Cardiac fibroblast (primary cell): Measurements from ENCODE around the gene SCGB3A2.

ENCODE experiments used
- DNase-seq, 2 donors: peaks; one replicate each; pipeline versions ENCODE4 v3.0.0 to v3.0.0-alpha.2; 2010; ENCODE audit warnings: low read depth in 2 of 2
- H3K4me3 ChIP-seq, 2 donors: replicated peaks in 1 of 2; 1 replicate in 1 of 2; 2 replicates in 1 of 2; pipeline ENCODE4 v1.5.1; 2011; ENCODE audit warnings: low read depth in 2 of 2, low read length in 2 of 2, mild to moderate bottlenecking in 2 of 2, moderate library complexity in 1 of 2
- TF ChIP-seq, protein P1 (sequence below): IDR thresholded peaks from one replicate; pipeline ENCODE4 v1.5.1; 2011; ENCODE audit warnings: low read depth, mild to moderate bottlenecking, low read length, inconsistent platforms

SCGB3A2 gene

DNA sequence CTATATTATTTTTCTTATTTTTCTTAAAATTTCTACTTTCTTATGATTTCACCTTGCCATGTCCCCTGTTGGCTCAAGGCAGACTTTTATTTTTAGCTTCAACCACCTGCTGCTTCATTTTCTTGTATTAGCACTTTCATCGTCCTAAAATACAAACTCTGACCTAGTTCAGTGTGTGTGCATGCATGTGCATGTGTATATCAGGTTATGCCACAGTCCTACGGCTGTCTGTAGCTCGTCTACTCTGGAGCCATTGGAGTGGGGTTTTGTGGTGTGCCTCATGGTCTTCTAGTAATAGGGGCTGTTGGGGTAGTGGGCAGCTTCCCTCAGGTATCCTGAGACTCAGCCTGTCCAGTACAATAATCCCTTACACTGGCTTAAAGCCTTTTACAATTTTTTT is 33.7 kb upstream of the SCGB3A2 start:
- DNase-seq, result no peak
- TF ChIP-seq, protein P1, sequence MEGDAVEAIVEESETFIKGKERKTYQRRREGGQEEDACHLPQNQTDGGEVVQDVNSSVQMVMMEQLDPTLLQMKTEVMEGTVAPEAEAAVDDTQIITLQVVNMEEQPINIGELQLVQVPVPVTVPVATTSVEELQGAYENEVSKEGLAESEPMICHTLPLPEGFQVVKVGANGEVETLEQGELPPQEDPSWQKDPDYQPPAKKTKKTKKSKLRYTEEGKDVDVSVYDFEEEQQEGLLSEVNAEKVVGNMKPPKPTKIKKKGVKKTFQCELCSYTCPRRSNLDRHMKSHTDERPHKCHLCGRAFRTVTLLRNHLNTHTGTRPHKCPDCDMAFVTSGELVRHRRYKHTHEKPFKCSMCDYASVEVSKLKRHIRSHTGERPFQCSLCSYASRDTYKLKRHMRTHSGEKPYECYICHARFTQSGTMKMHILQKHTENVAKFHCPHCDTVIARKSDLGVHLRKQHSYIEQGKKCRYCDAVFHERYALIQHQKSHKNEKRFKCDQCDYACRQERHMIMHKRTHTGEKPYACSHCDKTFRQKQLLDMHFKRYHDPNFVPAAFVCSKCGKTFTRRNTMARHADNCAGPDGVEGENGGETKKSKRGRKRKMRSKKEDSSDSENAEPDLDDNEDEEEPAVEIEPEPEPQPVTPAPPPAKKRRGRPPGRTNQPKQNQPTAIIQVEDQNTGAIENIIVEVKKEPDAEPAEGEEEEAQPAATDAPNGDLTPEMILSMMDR, result no peak

DNA sequence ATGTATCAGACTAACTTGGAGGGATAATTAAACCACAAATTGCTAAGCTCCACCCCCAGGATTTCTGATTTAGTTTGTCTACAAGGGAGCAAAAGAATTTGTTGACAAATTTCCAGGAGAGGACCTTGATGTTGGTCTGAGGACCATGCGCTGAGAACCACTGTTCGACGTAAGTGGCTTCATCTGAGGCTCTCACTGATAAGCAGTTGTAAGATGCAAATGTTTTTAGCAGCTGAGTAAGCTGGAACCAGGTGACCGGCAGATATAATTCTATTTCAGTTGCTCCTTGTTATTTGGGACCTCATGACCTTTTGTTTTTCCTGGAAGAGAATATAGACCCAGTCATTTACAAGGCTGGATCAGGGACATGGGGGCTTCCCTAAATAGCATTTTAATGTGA is 32.9 kb upstream of the SCGB3A2 start:
- H3K4me3 ChIP-seq, result no peak overlapping the region
- TF ChIP-seq, protein P1, result no peak
- DNase-seq, result no peak

More for the DNA sequence above, 33.7 kb upstream of the SCGB3A2 start:
- no peak overlapping the region for H3K4me3 ChIP-seq

DNA sequence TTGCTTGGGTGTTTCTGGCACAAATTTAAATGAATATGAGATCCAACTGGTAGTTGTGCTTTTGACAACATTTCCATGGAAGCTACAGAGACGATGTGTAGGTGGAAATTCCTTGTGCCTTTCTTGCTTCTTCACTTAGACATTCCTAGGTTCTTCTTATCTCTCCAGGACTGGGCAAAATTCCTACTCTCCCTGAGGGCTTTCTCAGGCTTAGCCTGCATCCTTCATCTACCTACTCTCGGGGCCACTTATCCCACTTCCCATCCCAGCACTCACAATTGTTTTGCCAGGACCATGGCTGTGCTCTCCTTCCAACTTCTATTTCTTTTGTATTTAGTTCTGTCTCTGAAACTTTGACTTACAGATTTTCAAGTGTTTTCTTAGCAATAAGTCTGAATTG is 29.3 kb upstream of the SCGB3A2 start:
- TF ChIP-seq, protein P1, result no peak
- H3K4me3 ChIP-seq, result no peak overlapping the region
- DNase-seq, result no peak

DNA sequence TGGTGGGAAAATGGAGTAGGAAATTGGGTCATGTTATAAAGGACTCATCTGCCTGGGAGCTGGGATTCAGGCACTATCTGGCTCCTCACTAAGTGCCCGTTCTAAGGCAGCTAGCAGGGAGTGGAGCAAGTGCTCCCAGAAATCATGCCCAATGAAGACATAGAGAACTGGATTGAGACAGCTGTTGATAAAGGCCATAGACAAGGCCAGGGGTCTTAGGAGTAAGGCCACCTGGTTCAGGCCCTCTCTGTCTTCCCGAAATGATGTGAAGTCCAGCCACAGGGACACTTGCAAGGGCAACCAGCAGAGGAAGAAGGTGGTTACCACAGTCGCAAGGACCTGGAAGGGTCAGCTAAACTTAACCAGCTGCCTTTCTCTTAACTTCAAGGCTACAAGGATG is 26.9 kb upstream of the SCGB3A2 start:
- no peak overlapping the region for H3K4me3 ChIP-seq
- no peak for DNase-seq
- TF ChIP-seq, protein P1, result no peak

DNA sequence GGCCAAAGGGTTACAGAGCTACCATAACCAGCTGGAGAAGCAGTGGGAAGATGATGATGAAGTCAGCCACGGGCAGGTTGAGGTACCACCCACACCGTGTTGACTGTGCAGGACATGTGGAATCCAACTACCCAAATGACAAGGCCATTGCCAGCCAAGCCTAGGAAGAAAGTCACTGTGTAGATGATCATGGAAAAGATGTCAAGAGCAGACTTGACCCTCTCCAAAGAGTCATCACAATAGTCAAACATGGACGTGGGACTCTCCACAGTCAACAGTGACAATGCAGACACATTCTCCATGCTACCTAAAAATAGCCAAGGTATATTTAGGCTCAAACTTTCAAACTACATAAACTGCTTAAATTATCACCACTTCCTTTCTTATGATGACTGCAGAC is 26.1 kb upstream of the SCGB3A2 start:
- TF ChIP-seq, protein P1, result no peak
- no peak for DNase-seq
- H3K4me3 ChIP-seq, result no peak overlapping the region

DNA sequence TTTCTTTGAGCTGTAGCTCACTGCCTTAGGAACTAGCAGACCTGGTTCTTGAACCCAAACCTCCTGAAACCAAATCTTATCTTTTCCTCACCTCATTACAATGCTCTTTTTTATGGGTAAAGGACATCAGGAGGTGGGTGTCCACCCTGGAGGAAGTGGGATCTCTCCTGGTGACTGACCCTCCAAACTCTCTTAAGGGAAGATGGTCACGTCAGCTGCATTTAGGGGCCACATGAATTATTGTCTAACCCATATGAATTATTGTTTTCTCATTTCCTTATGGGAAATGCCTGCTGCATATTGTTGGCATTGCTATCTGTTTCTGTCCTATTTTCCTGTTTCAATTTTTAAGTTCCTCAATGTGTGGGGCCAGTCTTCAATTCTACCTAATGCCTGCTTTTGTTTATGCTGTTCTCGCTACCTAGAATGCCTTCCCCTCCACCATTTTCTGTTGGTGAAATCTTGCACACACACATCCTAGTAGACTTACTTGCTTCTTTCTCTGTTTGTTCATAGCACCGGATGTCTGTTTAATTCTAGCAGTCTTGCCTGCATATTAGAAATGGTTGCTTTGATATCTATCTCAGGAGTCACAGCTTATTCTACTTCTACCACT is 25.0 kb upstream of the SCGB3A2 start:
- no peak overlapping the region for H3K4me3 ChIP-seq
- DNase-seq, result no peak
- TF ChIP-seq, protein P1, result no peak

DNA sequence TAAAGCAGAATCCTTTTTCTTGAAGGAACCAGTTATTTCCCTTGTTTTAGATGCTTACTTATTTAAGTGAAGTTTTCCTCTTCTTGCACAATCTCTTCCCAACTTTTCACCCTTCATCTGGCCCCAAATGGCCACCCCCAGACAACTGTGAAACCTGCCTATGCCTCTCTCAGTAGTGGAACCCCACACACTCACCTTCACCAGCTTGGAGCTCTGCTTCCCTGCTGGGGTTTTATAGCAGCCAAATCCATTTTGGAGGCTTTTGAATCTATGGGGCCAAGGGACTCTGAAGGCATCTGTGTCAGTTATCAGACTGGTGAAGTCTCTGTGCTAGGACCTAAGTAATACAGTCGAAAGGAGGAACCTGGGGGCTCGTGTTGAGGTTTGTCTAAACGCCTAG is 24.2 kb upstream of the SCGB3A2 start:
- no peak for DNase-seq
- no peak overlapping the region for H3K4me3 ChIP-seq
- TF ChIP-seq, protein P1, result no peak
